ENCODE data around the gene INPP5A.

Gene INPP5A

GRCh38 chr10:132577350-132578003 lies 39.9 kb downstream of the INPP5A start:
- no peak for DNase-seq (ENCODE audit: low read depth in 2 of 2, low spot score in 1 of 2)

GRCh38 chr10:132578287-132578951 lies 40.8 kb downstream of the INPP5A start:
- no peak for DNase-seq (ENCODE audit: low read depth in 2 of 2, low spot score in 1 of 2)

- no peak for DNase-seq (ENCODE audit: low read depth in 2 of 2, low spot score in 1 of 2)
Observed at GRCh38 chr10:132579027-132579859, 41.7 kb downstream of the INPP5A start.

GRCh38 chr10:132580143-132580542 lies 42.6 kb downstream of the INPP5A start:
- no peak for DNase-seq (ENCODE audit: low read depth in 2 of 2, low spot score in 1 of 2)

GRCh38 chr10:132580617-132581016 lies 43.0 kb downstream of the INPP5A start:
- DNase-seq (ENCODE audit: low read depth in 2 of 2, low spot score in 1 of 2), result no peak

- DNase-seq (ENCODE audit: low read depth in 2 of 2, low spot score in 1 of 2), result no peak
Observed at GRCh38 chr10:132582137-132582536, 44.5 kb downstream of the INPP5A start.

- no peak for DNase-seq (ENCODE audit: low read depth in 2 of 2, low spot score in 1 of 2)
Observed at GRCh38 chr10:132582771-132583170, 45.2 kb downstream of the INPP5A start.

GRCh38 chr10:132583456-132583855 lies 45.9 kb downstream of the INPP5A start:
- no peak for DNase-seq (ENCODE audit: low read depth in 2 of 2, low spot score in 1 of 2)

GRCh38 chr10:132584081-132584480 lies 46.5 kb downstream of the INPP5A start:
- DNase-seq (ENCODE audit: low read depth in 2 of 2, low spot score in 1 of 2), result no peak

- no peak for DNase-seq (ENCODE audit: low read depth in 2 of 2, low spot score in 1 of 2)
Observed at GRCh38 chr10:132585732-132586722, 48.4 kb downstream of the INPP5A start.

- DNase-seq (ENCODE audit: low read depth in 2 of 2, low spot score in 1 of 2), result no peak
Observed at GRCh38 chr10:132586739-132587138, 49.2 kb downstream of the INPP5A start.

GRCh38 chr10:132587175-132587574 lies 49.6 kb downstream of the INPP5A start:
- no peak for DNase-seq (ENCODE audit: low read depth in 2 of 2, low spot score in 1 of 2)

- DNase-seq (ENCODE audit: low read depth in 2 of 2, low spot score in 1 of 2), result no peak
Observed at GRCh38 chr10:132588301-132589013, 50.9 kb downstream of the INPP5A start.

- no peak for DNase-seq (ENCODE audit: low read depth in 2 of 2, low spot score in 1 of 2)
Observed at GRCh38 chr10:132589015-132589414, 51.4 kb downstream of the INPP5A start.

- no peak for DNase-seq (ENCODE audit: low read depth in 2 of 2, low spot score in 1 of 2)
Observed at GRCh38 chr10:132589681-132590080, 52.1 kb downstream of the INPP5A start.

GRCh38 chr10:132590094-132590751 lies 52.6 kb downstream of the INPP5A start:
- DNase-seq (ENCODE audit: low read depth in 2 of 2, low spot score in 1 of 2), result no peak

GRCh38 chr10:132590752-132591121 lies 53.1 kb downstream of the INPP5A start:
- DNase-seq (ENCODE audit: low read depth in 2 of 2, low spot score in 1 of 2), result no peak

GRCh38 chr10:132591166-132591971 lies 53.8 kb downstream of the INPP5A start:
- no peak for DNase-seq (ENCODE audit: low read depth in 2 of 2, low spot score in 1 of 2)

All from stimulated activated CD8-positive, alpha-beta memory T cell treated with anti-CD3 and anti-CD28 coated beads, Interleukin-4, amount 100 ng/mL, for 4 hours (primary cell).